Caco-2 (cell line): ENCODE results near the gene HLA-A. TPM values are rescaled to one million over a fixed set of nuclear protein-coding genes. Genes with fewer than 3 reads are reported as not detected.

Experiments
- BruUV-seq: library from RNA; stranded (reverse); fragments of 400-500 nt; replicated peaks from 2 replicates; lab custom pipeline; 2021; lab: Mats Ljungman, UMichigan
- CTCF ChIA-PET: fragments of 300-600 bp; sonication (Branson Sonifier 250); formaldehyde crosslinking; loops from one replicate; lab custom pipeline; 2022; ENCODE audit warnings: antibody characterized with exemption; lab: Charles Lee
- POLR2A ChIA-PET: fragments of 300-600 bp; sonication (Branson Sonifier 250); formaldehyde crosslinking; loops from one replicate; lab custom pipeline; 2022; ENCODE audit warnings: antibody characterized with exemption; lab: Charles Lee
- DNase-seq, 2 experiments: peaks; one replicate each; pipeline versions ENCODE4 v3.0.0 to v3.0.0-alpha.2; 2020 to 2022
- H3K27me3 ChIP-seq: replicated peaks from 2 replicates; pipeline ENCODE4 v1.6.0; 2011; ENCODE audit warnings: low read length; ENCODE audit not compliant: control insufficient read depth, insufficient read depth
- H3K36me3 ChIP-seq: 2 replicates; pipeline ENCODE4 v1.5.1; 2011; ENCODE audit warnings: low read length; ENCODE audit not compliant: control insufficient read depth, insufficient read depth
- H3K4me1 ChIP-seq: fragments of 250-450 bp; sonication (Bioruptor Pico); 2 replicates; pipeline ENCODE4 v1.5.1; 2020; ENCODE audit warnings: mild to moderate bottlenecking
- H3K4me3 ChIP-seq: 2 replicates; pipeline ENCODE4 v1.5.1; 2011; ENCODE audit warnings: low read depth, mild to moderate bottlenecking, control low read depth, low read length
- H3K9me3 ChIP-seq: fragments of 250-450 bp; sonication (Bioruptor Pico); 2 replicates; pipeline ENCODE4 v1.5.1; 2020; ENCODE audit warnings: mild to moderate bottlenecking, moderate library complexity
- H3K27ac Mint-ChIP-seq: one replicate; pipeline ENCODE4 v1.8.0; 2022; ENCODE audit warnings: mixed read lengths; ENCODE audit not compliant: unreplicated experiment
- H3K27me3 Mint-ChIP-seq: one replicate; pipeline ENCODE4 v1.8.0; 2022; ENCODE audit warnings: mixed read lengths; ENCODE audit not compliant: insufficient read depth, unreplicated experiment
- H3K36me3 Mint-ChIP-seq: one replicate; pipeline ENCODE4 v1.8.0; 2022; ENCODE audit warnings: mild to moderate bottlenecking, mixed read lengths; ENCODE audit not compliant: insufficient read depth, unreplicated experiment
- H3K4me1 Mint-ChIP-seq: one replicate; pipeline ENCODE4 v1.8.0; 2022; ENCODE audit warnings: low read depth, mixed read lengths; ENCODE audit not compliant: unreplicated experiment
- H3K4me3 Mint-ChIP-seq: one replicate; pipeline ENCODE4 v1.8.0; 2022; ENCODE audit warnings: mild to moderate bottlenecking, moderate library complexity, mixed read lengths; ENCODE audit not compliant: unreplicated experiment
- H3K9me3 Mint-ChIP-seq: one replicate; pipeline ENCODE4 v1.8.0; 2022; ENCODE audit warnings: mixed read lengths; ENCODE audit not compliant: unreplicated experiment
- CTCF ChIP-seq, 2 experiments: fragments of 200-600 bp in 1 of 2; IDR thresholded peaks; 1 replicate in 1 of 2; 2 replicates in 1 of 2; pipeline versions ENCODE4 v1.5.1 to v1.8.0; 2011 to 2022; ENCODE audit warnings: antibody characterized with exemption in 1 of 2, control low read depth in 1 of 2, inconsistent platforms in 1 of 2, low read depth in 1 of 2, low read length in 1 of 2, mild to moderate bottlenecking in 1 of 2, moderate library complexity in 1 of 2; ENCODE audit not compliant: insufficient read depth in 1 of 2, severe bottlenecking in 1 of 2, unreplicated experiment in 1 of 2
- intact Hi-C: fragments of 100-400 bp; cut with micrococcal nuclease; formaldehyde crosslinking; loops from one replicate; pipeline ENCODE4 v1.10.0; 2022; ENCODE audit not compliant: unreplicated experiment
- total RNA-seq: library from RNA; stranded (reverse); gene quantifications from 2 replicates; pipeline ENCODE4 v1.2.3, GENCODE V29; 2022

The HLA-A gene
- total RNA-seq, 1 experiment from 2014 or later, result 198 TPM

GRCh38 chr6:29975561-29975907, 33.2 kb downstream of the HLA-A start:
- H3K36me3 ChIP-seq, result no peaks in the 10 kb centered on the region
- Mint-ChIP-seq H3K4me1 (peaks cover 7% of the 10 kb centered on the region), H3K27me3 (peaks cover 11% of the 10 kb centered on the region), H3K36me3 (peaks cover 7% of the 10 kb centered on the region), H3K27ac (no peak overlapping the region), H3K4me3 (peak overlapping the region; percentile 88), H3K9me3 (no peaks in the 10 kb centered on the region)
- intact Hi-C loops, result loop anchor here (5.0 kb wide), 1 partner anchor 88 kb away; no protein-coding TSS in a partner anchor
- no TSS peak for BruUV-seq
- no peak for DNase-seq
- H3K27me3 ChIP-seq, result no peaks in the 10 kb centered on the region
- no peaks in the 10 kb centered on the region for H3K9me3 ChIP-seq
- POLR2A ChIA-PET, result no interaction called here
- H3K4me3 ChIP-seq, result no peak overlapping the region
- TF ChIP-seq CTCF (IDR thresholded peaks at IDR 0.05; ENCODE audit: insufficient read depth in 1 of 2, low read depth in 1 of 2, low read length in 1 of 2, severe bottlenecking in 1 of 2, unreplicated experiment in 1 of 2), result no peak
- H3K4me1 ChIP-seq, result no peaks in the 10 kb centered on the region
- CTCF ChIA-PET, result no interaction called here

- TF ChIP-seq CTCF (IDR thresholded peaks at IDR 0.05; ENCODE audit: insufficient read depth in 1 of 2, low read depth in 1 of 2, low read length in 1 of 2, severe bottlenecking in 1 of 2, unreplicated experiment in 1 of 2), result no peak
- BruUV-seq, result no TSS peak
- Histone ChIP-seq H3K9me3 (no peaks in the 10 kb centered on the region), H3K4me3 (peak overlapping the region; percentile 57), H3K4me1 (no peaks in the 10 kb centered on the region), H3K36me3 (no peaks in the 10 kb centered on the region), H3K27me3 (no peaks in the 10 kb centered on the region)
- H3K4me1 Mint-ChIP-seq, result peaks cover 7% of the 10 kb centered on the region
- peak overlapping the region; percentile 88 for H3K4me3 Mint-ChIP-seq
- H3K9me3 Mint-ChIP-seq, result no peaks in the 10 kb centered on the region
- ChIA-PET CTCF (no interaction called here), POLR2A (no interaction called here)
- H3K27ac Mint-ChIP-seq, result peak overlapping the region; percentile 78
- no peak for DNase-seq
- peaks cover 11% of the 10 kb centered on the region for H3K27me3 Mint-ChIP-seq
- peaks cover 7% of the 10 kb centered on the region for H3K36me3 Mint-ChIP-seq
- intact Hi-C loops, result loop anchor here (5.0 kb wide), 1 partner anchor 89 kb away; no protein-coding TSS in a partner anchor
Observed at GRCh38 chr6:29976253-29976587, 33.9 kb downstream of the HLA-A start.

DNA sequence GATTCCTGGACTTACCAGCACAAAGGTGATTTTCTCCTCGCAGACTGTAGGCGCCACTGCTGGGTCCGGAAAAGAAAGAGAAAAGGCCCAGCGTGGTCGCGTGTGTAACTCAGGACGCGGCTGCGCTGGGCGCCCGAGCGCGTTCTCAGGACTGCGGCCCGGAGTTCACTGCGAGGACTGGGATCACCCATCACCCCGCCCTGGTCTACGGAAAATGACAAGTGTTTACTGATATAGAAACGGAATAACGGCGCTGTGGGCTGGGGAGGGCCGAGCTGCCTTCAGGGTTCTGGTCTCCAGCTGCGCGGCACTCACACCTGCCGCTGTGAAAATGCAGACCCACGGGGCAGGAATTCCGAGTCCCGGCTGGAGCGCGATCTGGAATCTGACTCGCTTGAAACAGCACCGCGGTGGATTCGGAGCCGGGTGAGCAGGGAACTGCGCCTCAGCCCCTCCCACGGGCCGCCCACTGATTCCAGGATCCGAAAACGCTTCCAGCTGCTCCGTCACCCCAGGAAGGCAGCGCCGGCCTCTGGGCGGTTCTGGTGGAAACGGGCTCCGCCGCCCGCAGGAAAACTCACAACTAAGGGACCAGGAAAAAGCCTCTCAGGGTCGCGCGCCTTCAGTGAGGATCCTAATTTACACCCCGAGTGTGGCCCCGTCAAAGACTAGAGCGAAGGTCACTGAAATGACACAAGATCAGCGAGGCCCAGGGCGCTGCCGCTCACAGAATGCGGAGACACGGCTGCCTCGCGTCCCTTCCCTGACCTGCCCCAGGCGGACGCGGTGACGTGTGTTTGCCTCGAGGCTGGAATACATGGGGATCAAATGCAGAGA, 34.5 kb downstream of the HLA-A start:
- ChIA-PET POLR2A (interaction anchor here (0.7 kb wide), 1 partner anchor 341 kb away, joined by 3 read pairs; no protein-coding TSS in a partner anchor), CTCF (no interaction called here)
- peak overlapping the region; percentile 88 for H3K4me3 Mint-ChIP-seq
- H3K27me3 Mint-ChIP-seq, result peaks cover 11% of the 10 kb centered on the region
- H3K36me3 ChIP-seq, result no peaks in the 10 kb centered on the region
- no TSS peak for BruUV-seq
- peak in 1 of 2 experiments; percentile 50 for TF ChIP-seq CTCF (IDR thresholded peaks at IDR 0.05; ENCODE audit: insufficient read depth in 1 of 2, low read depth in 1 of 2, low read length in 1 of 2, severe bottlenecking in 1 of 2, unreplicated experiment in 1 of 2)
- intact Hi-C loops, result loop anchor here (5.0 kb wide), 1 partner anchor 90 kb away; no protein-coding TSS in a partner anchor
- H3K36me3 Mint-ChIP-seq, result peaks cover 7% of the 10 kb centered on the region
- no peaks in the 10 kb centered on the region for H3K4me1 ChIP-seq
- peak overlapping the region; percentile 78 for H3K27ac Mint-ChIP-seq
- H3K4me1 Mint-ChIP-seq, result peaks cover 7% of the 10 kb centered on the region
- DNase-seq, result peak; percentile 79
- peak overlapping the region; percentile 57 for H3K4me3 ChIP-seq
- no peaks in the 10 kb centered on the region for H3K27me3 ChIP-seq
- H3K9me3 ChIP-seq, result no peaks in the 10 kb centered on the region
- H3K9me3 Mint-ChIP-seq, result no peaks in the 10 kb centered on the region
